HCT116 (cell line): ENCODE measurements around the gene CHRNG.

Experiments
- ATF3 ChIP-seq: IDR thresholded peaks from 2 replicates; pipeline ENCODE4 v1.6.1; 2012
- CTCF ChIP-seq, 3 experiments: fragments of 200-600 bp in 1 of 3; sonication (generic) in 1 of 3; IDR thresholded peaks in 2 of 3; conservative IDR thresholded peaks in 1 of 3; 2 replicates each; pipeline ENCODE4 v1.5.1; 2012 to 2017; ENCODE audit warnings: low read depth in 2 of 3, low read length in 2 of 3, antibody characterized with exemption in 1 of 3, borderline replicate concordance in 1 of 3, control low read depth in 1 of 3, mild to moderate bottlenecking in 1 of 3, mixed read lengths in 1 of 3, mixed run types in 1 of 3, moderate library complexity in 1 of 3; ENCODE audit not compliant: insufficient read depth in 1 of 3
- FOSL1 ChIP-seq: IDR thresholded peaks from 2 replicates; pipeline ENCODE4 v1.6.1; 2012; ENCODE audit warnings: low read depth

- TF ChIP-seq CTCF (IDR thresholded peaks at IDR 0.05 in 2 of 3, conservative IDR thresholded peaks at IDR 0.05 in 1 of 3; ENCODE audit: borderline replicate concordance in 1 of 3, insufficient read depth in 1 of 3, low read depth in 2 of 3, low read length in 2 of 3), result no peak
- TF ChIP-seq ATF3, result no peak
- peak; percentile 87 for TF ChIP-seq FOSL1
These were observed 28.7 kb downstream of the CHRNG start for GRCh38 chr2:232568161-232568560.
